Activated naive CD4-positive, alpha-beta T cell treated with anti-CD3 and anti-CD28 coated beads, Interleukin-2, amount 10 ng/mL, durations not matched to agents 7 days and 5 days (primary cell): ENCODE results near the gene MKS1.

Experiments used
- CTCF ChIA-PET: fragments of 350-600 bp; sonication (Branson Sonifier 250); formaldehyde crosslinking; loops from one replicate; lab custom pipeline; 2021; ENCODE audit warnings: antibody characterized with exemption; lab: Charles Lee
- DNase-seq: peaks from one replicate; pipeline ENCODE4 v3.0.0-alpha.2; 2020
- H3K27ac Mint-ChIP-seq: one replicate; pipeline ENCODE4 v1.8.0; 2021; ENCODE audit warnings: mild to moderate bottlenecking, moderate library complexity, mixed read lengths
- H3K27me3 Mint-ChIP-seq: one replicate; pipeline ENCODE4 v1.8.0; 2021; ENCODE audit warnings: mild to moderate bottlenecking, mixed read lengths
- H3K36me3 Mint-ChIP-seq: one replicate; pipeline ENCODE4 v1.8.0; 2021; ENCODE audit warnings: mixed read lengths
- H3K4me1 Mint-ChIP-seq: one replicate; pipeline ENCODE4 v1.8.0; 2021; ENCODE audit warnings: mixed read lengths
- H3K4me3 Mint-ChIP-seq: one replicate; pipeline ENCODE4 v1.8.0; 2021; ENCODE audit warnings: mild to moderate bottlenecking, moderate library complexity, mixed read lengths
- H3K9me3 Mint-ChIP-seq: one replicate; pipeline ENCODE4 v1.8.0; 2021; ENCODE audit warnings: mixed read lengths

The MKS1 gene

GRCh38 chr17:58204796-58205195 lies 14.3 kb downstream of the MKS1 start:
- H3K4me3 Mint-ChIP-seq = no peak overlapping the region
- CTCF ChIA-PET = interaction anchor here (1.3 kb wide), 1 partner anchor 10 kb away, joined by 5 read pairs; no protein-coding TSS in a partner anchor
- no peak overlapping the region for H3K27ac Mint-ChIP-seq
- peaks cover 2% of the 10 kb centered on the region for H3K36me3 Mint-ChIP-seq
- H3K4me1 Mint-ChIP-seq = peaks cover under 1% of the 10 kb centered on the region
- DNase-seq = no peak
- peaks cover 12% of the 10 kb centered on the region for H3K27me3 Mint-ChIP-seq
- H3K9me3 Mint-ChIP-seq = no peaks in the 10 kb centered on the region

DNA sequence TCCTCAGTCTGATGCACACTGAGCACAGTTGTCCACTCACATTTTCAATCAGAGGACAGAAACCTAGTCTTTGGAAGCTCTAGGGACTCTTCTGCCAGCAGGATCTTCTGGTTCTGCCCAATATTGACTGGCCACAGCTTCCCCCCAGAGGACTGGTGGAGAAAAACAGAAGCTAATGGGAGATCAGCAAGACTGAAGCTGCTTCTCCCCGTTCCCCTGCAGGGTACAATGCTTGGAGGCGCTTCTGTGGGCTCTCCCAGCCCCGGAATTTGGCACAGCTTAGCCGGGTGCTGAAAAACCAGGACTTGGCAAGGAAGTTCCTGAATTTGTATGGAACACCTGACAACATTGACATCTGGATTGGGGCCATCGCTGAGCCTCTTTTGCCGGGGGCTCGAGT lies 16.2 kb downstream of the MKS1 start:
- no peak for DNase-seq
- H3K4me1 Mint-ChIP-seq = no peaks in the 10 kb centered on the region
- no peaks in the 10 kb centered on the region for H3K36me3 Mint-ChIP-seq
- CTCF ChIA-PET = interaction anchor here (3.0 kb wide), 1 partner anchor 47 kb away, joined by 11 read pairs; no protein-coding TSS in a partner anchor
- H3K4me3 Mint-ChIP-seq = no peak overlapping the region
- no peak overlapping the region for H3K27ac Mint-ChIP-seq
- H3K27me3 Mint-ChIP-seq = peaks cover 26% of the 10 kb centered on the region
- no peaks in the 10 kb centered on the region for H3K9me3 Mint-ChIP-seq

DNA sequence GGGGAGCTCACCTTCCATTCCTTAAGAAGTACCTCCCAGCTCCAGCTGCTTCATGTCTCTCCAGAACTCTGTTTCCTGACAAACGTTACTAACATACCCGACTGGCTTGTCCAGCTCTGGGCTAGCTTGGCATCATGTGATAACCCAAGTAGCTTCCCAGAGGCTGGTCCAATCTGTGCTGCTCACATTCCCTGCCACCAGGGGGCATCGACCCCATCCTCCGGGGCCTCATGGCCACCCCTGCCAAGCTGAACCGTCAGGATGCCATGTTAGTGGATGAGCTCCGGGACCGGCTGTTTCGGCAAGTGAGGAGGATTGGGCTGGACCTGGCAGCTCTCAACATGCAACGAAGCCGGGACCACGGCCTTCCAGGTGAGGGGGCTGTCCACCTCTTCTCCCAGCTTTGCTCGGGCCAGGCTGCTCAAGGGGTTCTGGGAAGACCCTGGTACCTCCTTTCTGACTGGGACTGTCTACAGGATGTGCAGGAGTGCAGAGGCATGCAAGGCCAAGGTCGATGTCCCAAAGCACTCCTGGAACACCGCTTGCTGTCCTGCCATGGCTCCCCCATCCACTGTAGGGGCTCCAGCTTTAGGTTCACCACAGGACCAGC lies 18.9 kb downstream of the MKS1 start:
- Mint-ChIP-seq H3K27me3 (peaks cover 43% of the 10 kb centered on the region), H3K27ac (no peak overlapping the region), H3K36me3 (no peaks in the 10 kb centered on the region), H3K4me1 (no peaks in the 10 kb centered on the region), H3K9me3 (no peaks in the 10 kb centered on the region), H3K4me3 (no peak overlapping the region)
- CTCF ChIA-PET = interaction anchor here (0.7 to 3.6 kb wide), 20 partner anchors 10 to 514 kb away, joined by 3 to 30 read pairs (median 4); no protein-coding TSS in a partner anchor
- peak; percentile 73 for DNase-seq

DNA sequence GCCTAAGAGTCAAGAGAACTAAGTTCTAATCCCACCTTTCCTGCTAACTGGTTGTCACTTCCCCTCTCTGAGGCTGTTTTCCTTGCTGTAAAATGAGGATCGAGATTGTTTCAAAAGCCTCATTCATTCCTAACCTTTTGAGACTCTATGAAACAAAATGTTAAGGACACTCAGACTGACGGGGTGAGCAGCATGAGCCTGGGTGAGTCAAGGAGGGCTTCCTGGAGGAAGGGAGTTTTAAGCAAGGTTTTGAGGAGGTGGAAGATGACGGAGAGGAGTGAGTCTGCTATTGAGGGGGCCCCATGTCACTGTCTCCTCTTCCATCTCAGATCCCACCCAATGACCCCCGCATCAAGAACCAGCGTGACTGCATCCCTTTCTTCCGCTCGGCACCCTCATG lies 22.4 kb downstream of the MKS1 start:
- H3K4me3 Mint-ChIP-seq = no peak overlapping the region
- CTCF ChIA-PET = interaction anchor here (0.6 kb wide), 1 partner anchor 172 kb away, joined by 3 read pairs; no protein-coding TSS in a partner anchor

GRCh38 chr17:58195518-58196123 lies 23.4 kb downstream of the MKS1 start:
- H3K27me3 Mint-ChIP-seq = peaks cover 56% of the 10 kb centered on the region
- DNase-seq = no peak
- no peak overlapping the region for H3K4me3 Mint-ChIP-seq
- no peaks in the 10 kb centered on the region for H3K9me3 Mint-ChIP-seq
- no peaks in the 10 kb centered on the region for H3K4me1 Mint-ChIP-seq
- CTCF ChIA-PET = interaction anchor here (1.5 kb wide), 1 partner anchor 9 kb away, joined by 5 read pairs; no protein-coding TSS in a partner anchor
- no peak overlapping the region for H3K27ac Mint-ChIP-seq
- H3K36me3 Mint-ChIP-seq = no peaks in the 10 kb centered on the region

More for the DNA sequence above, 22.4 kb downstream of the MKS1 start:
- H3K4me1 Mint-ChIP-seq = no peaks in the 10 kb centered on the region
- H3K27ac Mint-ChIP-seq = no peak overlapping the region
- H3K36me3 Mint-ChIP-seq = no peaks in the 10 kb centered on the region
- peaks cover 54% of the 10 kb centered on the region for H3K27me3 Mint-ChIP-seq
- H3K9me3 Mint-ChIP-seq = no peaks in the 10 kb centered on the region
- DNase-seq = no peak

DNA sequence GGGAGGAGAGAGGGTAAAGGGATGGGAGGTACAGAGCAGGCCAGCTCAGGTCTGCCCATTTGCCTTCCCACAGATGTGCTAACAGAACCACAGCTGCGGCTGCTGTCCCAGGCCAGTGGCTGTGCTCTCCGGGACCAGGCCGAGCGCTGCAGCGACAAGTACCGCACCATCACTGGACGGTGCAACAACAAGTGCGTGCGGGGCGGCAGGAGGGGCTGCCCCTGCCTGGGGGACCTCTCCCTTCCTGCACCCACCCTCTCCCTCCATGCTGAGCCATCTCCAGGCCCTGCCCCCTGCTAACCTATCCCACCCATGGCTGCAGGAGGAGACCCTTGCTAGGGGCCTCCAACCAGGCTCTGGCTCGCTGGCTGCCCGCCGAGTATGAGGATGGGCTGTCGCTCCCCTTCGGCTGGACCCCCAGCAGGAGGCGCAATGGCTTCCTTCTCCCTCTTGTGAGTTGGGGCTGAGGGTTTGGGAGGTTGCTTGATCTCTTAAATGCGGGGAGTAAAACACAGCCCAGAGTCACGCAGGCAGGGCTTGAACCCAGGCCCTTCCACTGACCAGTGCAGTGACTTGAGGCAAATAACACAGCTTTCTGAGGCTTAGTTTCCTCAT lies 25.3 kb downstream of the MKS1 start:
- Mint-ChIP-seq H3K4me1 (no peaks in the 10 kb centered on the region), H3K27me3 (peaks cover 52% of the 10 kb centered on the region), H3K27ac (no peak overlapping the region), H3K9me3 (no peaks in the 10 kb centered on the region), H3K36me3 (no peaks in the 10 kb centered on the region), H3K4me3 (no peak overlapping the region)
- CTCF ChIA-PET = interaction anchor here (0.8 to 1.5 kb wide), 2 partner anchors 11 to 21 kb away, joined by 3 to 5 read pairs; no protein-coding TSS in a partner anchor
- no peak for DNase-seq

DNA sequence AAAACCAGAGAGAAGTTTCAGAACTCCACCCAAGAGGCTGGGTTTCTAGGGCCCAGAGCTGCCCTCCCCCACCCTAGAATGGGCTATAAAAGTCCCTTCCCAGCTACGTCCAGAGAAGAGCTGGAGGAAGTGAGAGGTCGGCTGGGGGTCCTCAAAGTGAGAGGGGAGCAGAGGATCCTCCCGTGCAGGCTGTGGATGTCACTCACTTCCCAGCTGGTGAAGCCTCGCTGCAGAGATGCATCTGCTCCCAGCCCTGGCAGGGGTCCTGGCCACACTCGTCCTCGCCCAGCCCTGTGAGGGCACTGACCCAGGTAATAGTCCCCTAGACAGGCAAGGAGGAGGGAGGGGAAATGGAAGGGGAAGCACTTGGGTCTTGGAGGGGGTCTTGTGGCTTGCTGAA lies 26.4 kb downstream of the MKS1 start, which contains the start of gene EPX:
Gene EPX, plus strand, starts transcription at position 115 of the 400 bp plus-strand sequence. Its CDS starts 121 bp downstream, at position 236.
- no peak within 1 kb of the TSS for H3K4me3 Mint-ChIP-seq
- no peaks in the 10 kb centered on the region for H3K9me3 Mint-ChIP-seq

DNA sequence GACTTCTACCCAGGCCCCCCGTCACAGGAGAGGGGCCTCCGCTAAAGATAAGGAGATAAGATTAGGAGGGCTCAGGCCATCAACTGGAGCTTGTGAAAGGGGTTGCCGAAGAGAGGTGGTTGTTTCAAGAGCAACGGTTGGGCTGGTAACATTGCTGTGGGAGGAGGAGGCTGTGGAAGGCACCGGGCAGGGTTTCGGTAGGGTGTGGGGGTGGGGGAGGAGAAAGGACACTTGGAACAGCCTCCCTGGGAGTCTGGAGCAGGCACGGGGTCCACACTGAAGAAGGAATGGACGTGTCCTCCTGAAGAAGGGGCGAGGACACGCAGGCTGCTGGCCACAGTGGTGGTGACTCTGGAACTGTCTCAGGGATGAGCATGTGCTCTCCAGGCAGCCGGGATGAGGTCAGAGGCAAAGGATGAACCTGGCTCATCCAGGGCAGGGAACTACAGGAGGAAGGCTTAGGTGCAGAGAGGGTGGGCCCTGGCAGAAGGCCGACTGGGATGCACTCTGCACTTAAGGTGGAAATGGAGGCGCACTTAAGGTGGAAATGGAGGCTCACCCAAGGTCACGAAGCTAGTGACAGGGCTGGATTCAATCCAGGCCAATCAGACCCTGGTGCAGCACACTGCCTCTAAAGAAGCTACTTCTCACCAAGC lies 27.7 kb downstream of the MKS1 start:
- Mint-ChIP-seq H3K36me3 (no peaks in the 10 kb centered on the region), H3K27ac (no peak overlapping the region), H3K27me3 (peaks cover 44% of the 10 kb centered on the region), H3K9me3 (no peaks in the 10 kb centered on the region), H3K4me3 (no peak overlapping the region), H3K4me1 (no peaks in the 10 kb centered on the region)
- CTCF ChIA-PET = interaction anchor here (1.8 kb wide), 1 partner anchor 9 kb away, joined by 9 read pairs; no protein-coding TSS in a partner anchor
- DNase-seq = no peak

More for the DNA sequence above, 26.4 kb downstream of the MKS1 start, which contains the start of gene EPX:
- Mint-ChIP-seq H3K27ac (no peak within 1 kb of the TSS), H3K4me1 (no peaks in the 10 kb centered on the region), H3K36me3 (no peaks in the 10 kb centered on the region), H3K27me3 (peaks cover 48% of the 10 kb centered on the region)
- no peak for DNase-seq
- CTCF ChIA-PET = interaction anchor here (0.6 kb wide), 1 partner anchor 70 kb away, joined by 3 read pairs; no protein-coding TSS in a partner anchor

GRCh38 chr17:58189436-58190146 lies 29.5 kb downstream of the MKS1 start:
- Mint-ChIP-seq H3K4me3 (no peak overlapping the region), H3K36me3 (no peaks in the 10 kb centered on the region)
- CTCF ChIA-PET = interaction anchor here (1.0 to 1.8 kb wide), 3 partner anchors 11 to 62 kb away, joined by 3 to 9 read pairs (median 3); no protein-coding TSS in a partner anchor

DNA sequence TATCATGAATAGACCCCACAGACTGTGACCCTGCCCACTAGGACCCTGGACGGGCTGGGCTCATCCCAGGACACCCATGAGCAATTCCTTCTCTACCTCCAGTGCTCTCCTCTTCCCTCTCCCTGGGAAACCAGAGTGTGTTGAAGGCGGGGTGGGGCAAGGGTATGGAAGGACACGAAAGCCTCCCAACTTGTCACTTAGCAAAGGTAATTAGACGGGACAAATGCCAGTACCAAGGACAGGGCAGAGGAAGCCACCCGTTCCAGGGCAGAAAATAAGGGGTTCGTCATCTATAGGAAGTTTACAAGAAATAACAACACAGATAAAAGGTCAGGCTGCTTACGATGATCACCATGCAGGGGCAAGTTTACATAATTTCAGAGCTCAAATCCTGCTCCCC lies 31.4 kb downstream of the MKS1 start:
- CTCF ChIA-PET = interaction anchor here (0.9 to 1.3 kb wide), 2 partner anchors 11 to 16 kb away, joined by 3 read pairs; no protein-coding TSS in a partner anchor
- Mint-ChIP-seq H3K36me3 (no peaks in the 10 kb centered on the region), H3K4me3 (no peak overlapping the region), H3K27ac (no peak overlapping the region), H3K27me3 (peaks cover 41% of the 10 kb centered on the region), H3K9me3 (no peaks in the 10 kb centered on the region), H3K4me1 (peaks cover 4% of the 10 kb centered on the region)
- no peak for DNase-seq

More at GRCh38 chr17:58189436-58190146, 29.5 kb downstream of the MKS1 start:
- H3K27me3 Mint-ChIP-seq = peaks cover 36% of the 10 kb centered on the region
- no peak overlapping the region for H3K27ac Mint-ChIP-seq
- DNase-seq = no peak
- H3K9me3 Mint-ChIP-seq = no peaks in the 10 kb centered on the region
- peaks cover 4% of the 10 kb centered on the region for H3K4me1 Mint-ChIP-seq

- Mint-ChIP-seq H3K4me3 (no peak overlapping the region), H3K27me3 (peaks cover 35% of the 10 kb centered on the region), H3K9me3 (no peaks in the 10 kb centered on the region), H3K36me3 (no peaks in the 10 kb centered on the region), H3K27ac (no peak overlapping the region), H3K4me1 (peaks cover 4% of the 10 kb centered on the region)
- CTCF ChIA-PET = interaction anchor here (2.1 kb wide), 1 partner anchor 14 kb away, joined by 6 read pairs; no protein-coding TSS in a partner anchor
- DNase-seq = no peak
Measured at GRCh38 chr17:58187063-58187462, 32.0 kb downstream of the MKS1 start.

DNA sequence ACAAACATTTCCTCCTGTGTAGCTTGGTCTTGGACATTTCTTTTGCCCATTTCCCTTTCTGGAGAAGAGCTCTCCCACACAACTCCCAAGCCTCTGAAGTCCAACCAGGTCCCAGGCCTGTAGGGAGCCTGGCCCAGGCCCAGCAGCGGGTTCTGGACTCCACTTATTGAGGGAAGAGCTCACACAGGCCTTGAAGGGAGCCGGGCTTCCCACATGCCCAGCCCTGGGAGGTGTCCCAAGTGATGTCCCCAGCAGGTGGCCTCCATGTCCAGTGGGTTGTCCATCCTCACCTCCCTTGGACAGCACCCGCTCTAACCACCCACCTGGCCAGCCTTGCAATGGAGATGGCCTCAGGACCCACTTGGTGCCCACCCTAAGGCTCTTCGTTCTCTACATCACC lies 32.5 kb downstream of the MKS1 start:
- CTCF ChIA-PET = interaction anchor here (2.1 kb wide), 1 partner anchor 14 kb away, joined by 6 read pairs; no protein-coding TSS in a partner anchor
- H3K4me3 Mint-ChIP-seq = no peak overlapping the region
- no peak for DNase-seq
- peaks cover 4% of the 10 kb centered on the region for H3K4me1 Mint-ChIP-seq
- H3K27me3 Mint-ChIP-seq = peaks cover 32% of the 10 kb centered on the region
- H3K36me3 Mint-ChIP-seq = no peaks in the 10 kb centered on the region
- no peak overlapping the region for H3K27ac Mint-ChIP-seq
- no peaks in the 10 kb centered on the region for H3K9me3 Mint-ChIP-seq
